K562 (cell line): Measurements from ENCODE around the gene TBPL2. TPM values are rescaled to one million over a fixed set of nuclear protein-coding genes. Genes with fewer than 3 reads are reported as not detected.
A peak's percentile ranks its signal among the peaks of the same experiment; 100 is the strongest.

Experiments used
- ATAC-seq: fragments of 200-7000 bp; cut with Tn5 transposase; 3 replicates; pipeline ENCODE4 v1.9.1; 2020; ENCODE audit warnings: moderate library complexity
- BruUV-seq: library from RNA; stranded (reverse); fragments of 400-500 nt; replicated peaks from 2 replicates; lab custom pipeline; 2021; lab: Mats Ljungman, UMichigan
- CTCF ChIA-PET: fragments of 300-600 bp; formaldehyde crosslinking; extraction: SDS; loops from one replicate; lab custom pipeline; 2021; ENCODE audit warnings: low intra/inter-chr PET ratio; lab: Yijun Ruan, JAX
- POLR2A ChIA-PET: fragments of 300-600, 350-650 bp; sonication (Branson Sonifier 250); formaldehyde crosslinking; extraction: SDS; loops from one replicate; lab custom pipeline; 2021; ENCODE audit warnings: antibody characterized with exemption, inconsistent platforms; lab: Yijun Ruan, JAX
- DNase-seq, 4 experiments: peaks; one replicate each; pipeline versions ENCODE4 v3.0.0 to v3.0.0-alpha.2; 2011 to 2018; ENCODE audit warnings: low spot score in 3 of 4, mixed read lengths in 3 of 4; ENCODE audit errors: extremely low read depth in 1 of 4
- FAIRE-seq: peaks from 2 replicates; lab custom pipeline; 2011; peaks lifted over from hg19 to GRCh38; lab: Jason Lieb, UNC
- H2AFZ ChIP-seq: 2 replicates; pipeline ENCODE4 v1.6.0; 2011; ENCODE audit warnings: low read depth, low read length, control low read depth, inconsistent platforms
- H3K27ac ChIP-seq: fragments of 200-600 bp; 3 replicates; pipeline ENCODE4 v1.8.0; 2011; ENCODE audit warnings: low read depth, mild to moderate bottlenecking, control low read depth, inconsistent platforms, low read length, moderate library complexity, mixed read lengths; ENCODE audit errors: extremely low read depth
- H3K27me3 ChIP-seq, 2 experiments: fragments of 300-600 bp in 1 of 2; 2 replicates in 1 of 2; 3 replicates in 1 of 2; pipeline versions ENCODE4 v1.6.0 to v1.8.0; 2011; ENCODE audit warnings: inconsistent platforms in 2 of 2, low read length in 2 of 2, mild to moderate bottlenecking in 1 of 2, mixed read lengths in 1 of 2, moderate library complexity in 1 of 2; ENCODE audit not compliant: control insufficient read depth in 2 of 2, insufficient read depth in 2 of 2
- H3K36me3 ChIP-seq: fragments of 300-600 bp; 3 replicates; pipeline ENCODE4 v1.8.0; 2011; ENCODE audit warnings: mild to moderate bottlenecking, low read length, inconsistent platforms; ENCODE audit not compliant: control insufficient read depth, insufficient read depth
- H3K4me1 ChIP-seq, 2 experiments: fragments of 200-600 bp in 1 of 2; replicated peaks in 1 of 2; 2 replicates in 1 of 2; 3 replicates in 1 of 2; pipeline versions ENCODE4 v1.5.1 to v1.8.0; 2011; ENCODE audit warnings: inconsistent platforms in 2 of 2, low read length in 2 of 2, mild to moderate bottlenecking in 1 of 2, mixed read lengths in 1 of 2, moderate library complexity in 1 of 2; ENCODE audit not compliant: control insufficient read depth in 2 of 2, insufficient read depth in 2 of 2
- H3K4me2 ChIP-seq: 2 replicates; pipeline ENCODE4 v1.6.1; 2011; ENCODE audit warnings: low read length, control low read depth, inconsistent platforms, mixed read lengths; ENCODE audit not compliant: insufficient read depth
- H3K4me3 ChIP-seq: fragments of 200-600 bp; sonication (generic), shearing (Covaris generic); 2 replicates; pipeline ENCODE4 v1.5.1; 2016; ENCODE audit warnings: control low read depth, inconsistent platforms
- H3K79me2 ChIP-seq: fragments of 200-600 bp; 3 replicates; pipeline ENCODE4 v1.8.0; 2011; ENCODE audit warnings: low read length, inconsistent platforms; ENCODE audit not compliant: control insufficient read depth, insufficient read depth
- H3K9ac ChIP-seq, 2 experiments: 2 replicates each; pipeline versions ENCODE4 v1.6.0 to v1.6.1; 2011; ENCODE audit warnings: low read depth in 2 of 2, low read length in 2 of 2, control low read depth in 1 of 2, inconsistent platforms in 1 of 2, mild to moderate bottlenecking in 1 of 2, mixed read lengths in 1 of 2; ENCODE audit not compliant: insufficient read depth in 1 of 2
- H3K9me1 ChIP-seq: one replicate; pipeline ENCODE4 v1.6.0; 2011; ENCODE audit warnings: inconsistent platforms, mild to moderate bottlenecking, low read length, moderate library complexity; ENCODE audit not compliant: control insufficient read depth, insufficient read depth
- H3K9me3 ChIP-seq: replicated peaks from 2 replicates; pipeline ENCODE4 v1.5.1; 2011; ENCODE audit warnings: low read depth, low read length, inconsistent platforms; ENCODE audit not compliant: control insufficient read depth, insufficient read depth
- H4K20me1 ChIP-seq: replicated peaks from 2 replicates; pipeline ENCODE4 v1.6.1; 2011; ENCODE audit warnings: low read length, inconsistent platforms, mixed read lengths; ENCODE audit not compliant: control insufficient read depth, insufficient read depth
- ARNT ChIP-seq, 2 experiments: fragments of 450-650 bp; IDR thresholded peaks; 2 replicates each; pipeline ENCODE4 v1.6.1; 2016; ENCODE audit warnings: mild to moderate bottlenecking in 1 of 2
- E4F1 ChIP-seq: fragments of 250-450 bp; sonication (Bioruptor Pico); IDR thresholded peaks from 2 replicates; pipeline ENCODE4 v1.5.0; 2021; ENCODE audit warnings: mild to moderate bottlenecking, borderline replicate concordance
- SMARCB1 ChIP-seq: IDR thresholded peaks from 2 replicates; pipeline ENCODE4 v1.6.1; 2011; ENCODE audit warnings: improper control_type of control experiment, low read depth; ENCODE audit not compliant: insufficient read length
- U2AF2 ChIP-seq: fragments of 200-400 bp; formaldehyde crosslinking; optimal IDR thresholded peaks from 2 replicates; pipeline ENCODE3; 2017; ENCODE audit warnings: low read depth, mild to moderate bottlenecking, low read length
- WGBS: fragments of 100-300 bp; shearing (Covaris generic); methylation state at CpG from one replicate; pipeline ENCODE4 v1.1.6; 2016; ENCODE audit warnings: low coverage, mixed read lengths; ENCODE audit not compliant: insufficient coverage; ENCODE audit errors: missing lambda C conversion rate; 5-methylcytosine and 5-hydroxymethylcytosine counted together
- in situ Hi-C: fragments of 300-500 bp; cut with MboI; formaldehyde crosslinking; loops from 4 replicates; pipeline ENCODE4 v1.15.0; 2018; ENCODE audit warnings: inconsistent platforms, mixed read lengths
- intact Hi-C: fragments of 100-400 bp; cut with micrococcal nuclease; formaldehyde crosslinking; loops from 2 replicates; pipeline ENCODE4 v1.14.2; 2022
- polyA plus RNA-seq, 8 experiments: library from polyadenylated mRNA; depleted of rRNA in 4 of 8; stranded (reverse) in 5 of 8; unstranded in 3 of 8; fragments of >200 nt; fragmentation: Nextera tagmentation in 2 of 8; fragmentation: Illumina TruSeq in 1 of 8; extraction: Ambion mirVana in 2 of 8; extraction: Trizol in 1 of 8; gene quantifications; 2 replicates each; pipeline versions ENCODE4 v1.2.1 to v1.2.3, GENCODE V29; 2011 to 2014; ENCODE audit warnings: inconsistent platforms in 1 of 8, missing spikeins in 1 of 8
- total RNA-seq, 7 experiments: library from RNA; depleted of rRNA in 6 of 7; stranded (reverse); fragments of >200 nt in 6 of 7; fragmentation: Illumina TruSeq in 2 of 7; extraction: Trizol in 2 of 7; gene quantifications; 2 replicates each; pipeline versions ENCODE4 v1.2.1 to v1.2.3, GENCODE V29; 2011 to 2021; ENCODE audit warnings: low replicate concordance in 1 of 7
- TF ChIP-seq, protein P1 (sequence below), 2 experiments: fragments of 450-650 bp; IDR thresholded peaks; 2 replicates each; pipeline ENCODE4 v1.6.1; 2016; ENCODE audit warnings: mild to moderate bottlenecking in 2 of 2, borderline replicate concordance in 1 of 2, low read depth in 1 of 2, moderate library complexity in 1 of 2

TBPL2 gene
- total and polyA plus RNA-seq, 9 of the 15 experiments (the other 6 are each of a cell fraction or from before 2014, with no cell fraction given) = not detected

- no peaks in the 10 kb centered on the region for H3K27me3 ChIP-seq
- ChIA-PET POLR2A (interaction anchor here (0.7 to 1.5 kb wide), 2 partner anchors 9 to 11 kb away, joined by 5 to 9 read pairs; no protein-coding TSS in a partner anchor), CTCF (no interaction called here)
- no peak overlapping the region for H3K4me2 ChIP-seq
- H3K79me2 ChIP-seq = no peaks in the 10 kb centered on the region
- WGBS = 60% methylated on average over 3 of the region's 7 CpGs
- H3K9me3 ChIP-seq = no peaks in the 10 kb centered on the region
- H3K36me3 ChIP-seq = peaks cover 31% of the 10 kb centered on the region
- no peak overlapping the region for H2AFZ ChIP-seq
- H3K4me1 ChIP-seq = peaks cover 18 to 25% of the 10 kb centered on the region in 2 experiments; a peak in 4 of 5 replicates
- in situ Hi-C loops = no loop called here
- no peak overlapping the region for H3K4me3 ChIP-seq
- no TSS peak for BruUV-seq
- ATAC-seq = peak; percentile 72
- H4K20me1 ChIP-seq = no peaks in the 10 kb centered on the region
- intact Hi-C loops = loop anchor here (10.0 kb wide), 1 partner anchor 52 kb away; no protein-coding TSS in a partner anchor
- H3K9me1 ChIP-seq = no peaks in the 10 kb centered on the region
- peak; percentile 69 for FAIRE-seq
- no peak overlapping the region; the same call in 2 of the 3 replicates for H3K27ac ChIP-seq
- H3K9ac ChIP-seq = no peak overlapping the region
- DNase-seq = peak in 1 of 4 experiments; percentile 16
- TF ChIP-seq E4F1 (CRISPR knock-in tag) (no peak), ARNT (IDR thresholded peaks at IDR 0.05) (no peak), U2AF2 (no peak), SMARCB1 (no peak)
- TF ChIP-seq, protein P1, sequence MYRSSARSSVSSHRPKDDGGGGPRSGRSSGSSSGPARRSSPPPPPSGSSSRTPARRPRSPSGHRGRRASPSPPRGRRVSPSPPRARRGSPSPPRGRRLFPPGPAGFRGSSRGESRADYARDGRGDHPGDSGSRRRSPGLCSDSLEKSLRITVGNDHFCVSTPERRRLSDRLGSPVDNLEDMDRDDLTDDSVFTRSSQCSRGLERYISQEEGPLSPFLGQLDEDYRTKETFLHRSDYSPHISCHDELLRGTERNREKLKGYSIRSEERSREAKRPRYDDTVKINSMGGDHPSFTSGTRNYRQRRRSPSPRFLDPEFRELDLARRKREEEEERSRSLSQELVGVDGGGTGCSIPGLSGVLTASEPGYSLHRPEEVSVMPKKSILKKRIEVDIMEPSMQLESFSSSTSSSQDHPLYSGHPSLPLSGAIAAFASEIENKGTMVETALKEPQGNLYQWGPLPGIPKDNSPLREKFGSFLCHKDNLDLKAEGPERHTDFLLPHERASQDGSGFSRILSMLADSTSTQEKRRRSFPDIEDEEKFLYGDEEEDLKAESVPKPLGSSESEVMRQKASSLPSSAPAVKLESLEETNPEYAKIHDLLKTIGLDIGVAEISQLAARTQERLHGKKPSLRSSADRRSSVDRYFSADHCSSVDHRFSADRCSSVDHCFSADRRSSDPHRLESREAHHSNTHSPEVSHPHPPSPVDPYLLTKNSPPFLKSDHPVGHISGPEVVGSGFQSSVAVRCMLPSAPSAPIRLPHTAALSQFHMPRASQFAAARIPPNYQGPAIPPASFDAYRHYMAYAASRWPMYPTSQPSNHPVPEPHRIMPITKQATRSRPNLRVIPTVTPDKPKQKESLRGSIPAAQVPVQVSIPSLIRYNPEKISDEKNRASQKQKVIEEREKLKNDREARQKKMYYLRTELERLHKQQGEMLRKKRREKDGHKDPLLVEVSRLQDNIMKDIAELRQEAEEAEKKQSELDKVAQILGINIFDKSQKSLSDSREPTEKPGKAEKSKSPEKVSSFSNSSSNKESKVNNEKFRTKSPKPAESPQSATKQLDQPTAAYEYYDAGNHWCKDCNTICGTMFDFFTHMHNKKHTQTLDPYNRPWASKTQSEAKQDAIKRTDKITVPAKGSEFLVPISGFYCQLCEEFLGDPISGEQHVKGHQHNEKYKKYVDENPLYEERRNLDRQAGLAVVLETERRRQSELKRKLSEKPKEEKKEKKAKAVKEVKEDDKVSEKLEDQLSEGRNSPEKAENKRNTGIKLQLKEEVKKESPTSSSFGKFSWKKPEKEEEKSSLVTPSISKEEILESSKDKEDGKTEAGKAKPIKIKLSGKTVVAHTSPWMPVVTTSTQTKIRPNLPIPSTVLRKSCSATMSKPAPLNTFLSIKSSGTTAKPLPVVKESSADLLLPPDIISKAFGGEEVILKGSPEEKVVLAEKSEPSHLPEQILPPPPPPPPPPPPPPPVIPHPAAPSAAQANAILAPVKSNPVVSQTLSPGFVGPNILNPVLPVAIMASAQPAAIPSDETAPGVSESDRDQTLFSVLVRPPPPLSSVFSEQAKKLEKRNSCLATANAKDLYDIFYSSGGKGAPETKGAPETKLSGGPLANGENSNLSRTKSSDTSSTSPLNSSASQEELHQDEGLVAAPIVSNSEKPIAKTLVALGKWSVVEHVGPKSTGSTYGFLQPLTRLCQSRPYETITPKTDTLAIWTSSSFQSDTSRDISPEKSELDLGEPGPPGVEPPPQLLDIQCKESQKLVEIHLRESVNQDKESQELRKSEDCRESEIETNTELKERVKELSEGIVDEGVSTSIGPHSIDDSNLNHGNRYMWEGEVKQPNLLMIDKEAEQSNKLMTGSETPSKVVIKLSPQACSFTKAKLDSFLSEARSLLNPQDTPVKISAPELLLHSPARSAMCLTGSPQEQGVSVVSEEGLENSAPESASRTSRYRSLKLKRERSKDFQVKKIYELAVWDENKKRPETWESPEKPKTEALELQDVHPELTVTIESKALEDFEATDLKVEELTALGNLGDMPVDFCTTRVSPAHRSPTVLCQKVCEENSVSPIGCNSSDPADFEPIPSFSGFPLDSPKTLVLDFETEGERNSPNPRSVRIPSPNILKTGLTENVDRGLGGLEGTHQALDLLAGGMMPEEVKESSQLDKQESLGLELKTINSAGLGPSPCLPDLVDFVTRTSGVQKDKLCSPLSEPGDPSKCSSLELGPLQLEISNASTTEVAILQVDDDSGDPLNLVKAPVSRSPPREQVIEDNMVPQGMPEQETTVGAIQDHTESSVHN (IDR thresholded peaks at IDR 0.05; ENCODE audit: borderline replicate concordance in 1 of 2, low read depth in 1 of 2) = no peak
Measured at GRCh38 chr14:55372825-55373224, 67.6 kb downstream of the TBPL2 start.
